HG03060 (cell line): ENCODE data around the gene RCOR3.
A peak's percentile ranks its signal among the peaks of the same experiment; 100 is the strongest.
"Not testable (repeated sequence)": the region's sequence is repeated elsewhere in the genome, so short reads cannot be mapped to it uniquely, and the experiment has no call there.

ENCODE experiments used
- ATAC-seq: cut with Tn5 transposase; IDR thresholded peaks from one replicate; pipeline ENCODE4 v1.9.1; 2021; ENCODE audit warnings: low read depth, moderate number of reproducible peaks; ENCODE audit not compliant: unreplicated experiment

RCOR3 gene

GRCh38 chr1:211337430-211338223 is 78.5 kb downstream of the RCOR3 start:
- ATAC-seq: no peak

GRCh38 chr1:211338224-211338620 is 79.1 kb downstream of the RCOR3 start:
- ATAC-seq: no peak

- ATAC-seq: no peak
Measured at GRCh38 chr1:211339631-211340041, 80.5 kb downstream of the RCOR3 start.

GRCh38 chr1:211340622-211341507 is 81.7 kb downstream of the RCOR3 start:
- ATAC-seq: no peak

- no peak for ATAC-seq
Measured at GRCh38 chr1:211341999-211342398, 82.8 kb downstream of the RCOR3 start.

- ATAC-seq: no peak
Measured at GRCh38 chr1:211343607-211344006, 84.4 kb downstream of the RCOR3 start.

GRCh38 chr1:211344152-211344618 is 85.0 kb downstream of the RCOR3 start:
- no peak for ATAC-seq

GRCh38 chr1:211345719-211346118 is 86.6 kb downstream of the RCOR3 start:
- no peak for ATAC-seq

- no peak for ATAC-seq
Measured at GRCh38 chr1:211347077-211347844, 88.1 kb downstream of the RCOR3 start.

GRCh38 chr1:211348547-211348946 is 89.4 kb downstream of the RCOR3 start:
- ATAC-seq: no peak

- ATAC-seq: no peak
Measured at GRCh38 chr1:211349741-211350140, 90.6 kb downstream of the RCOR3 start.

GRCh38 chr1:211352055-211352454 is 92.9 kb downstream of the RCOR3 start:
- ATAC-seq: not testable (repeated sequence)

GRCh38 chr1:211352465-211352864 is 93.3 kb downstream of the RCOR3 start:
- ATAC-seq: no peak

- peak; percentile 51 for ATAC-seq
Measured at GRCh38 chr1:211352985-211353515, 93.9 kb downstream of the RCOR3 start.

GRCh38 chr1:211353562-211354212 is 94.5 kb downstream of the RCOR3 start:
- no peak for ATAC-seq

- no peak for ATAC-seq
Measured at GRCh38 chr1:211355873-211356272, 96.7 kb downstream of the RCOR3 start.

- no peak for ATAC-seq
Measured at GRCh38 chr1:211356723-211357407, 97.7 kb downstream of the RCOR3 start.

- ATAC-seq: no peak
Measured at GRCh38 chr1:211358685-211359084, 99.5 kb downstream of the RCOR3 start.

- no peak for ATAC-seq
Measured at GRCh38 chr1:211359876-211360275, 100.7 kb downstream of the RCOR3 start.
